HepG2 (cell line): ENCODE data around the gene SLCO4A1. TPM values are rescaled to one million over a fixed set of nuclear protein-coding genes. Genes with fewer than 3 reads are reported as not detected.

Source experiments
- ATAC-seq: fragments of 200-7000 bp; cut with Tn5 transposase; 3 replicates; pipeline ENCODE4 v1.9.1; 2020; ENCODE audit warnings: mild to moderate bottlenecking, moderate library complexity
- BruUV-seq: library from RNA; stranded (reverse); fragments of 400-500 nt; replicated peaks from 2 replicates; lab custom pipeline; 2021; lab: Mats Ljungman, UMichigan
- CTCF ChIA-PET: fragments of 300-600 bp; formaldehyde crosslinking; extraction: SDS; loops from one replicate; lab custom pipeline; 2021; ENCODE audit warnings: low total read pairs, inconsistent platforms, low intra/inter-chr PET ratio; lab: Yijun Ruan, JAX
- POLR2A ChIA-PET: fragments of 350-600 bp; sonication (Branson Sonifier 250); formaldehyde crosslinking; loops from one replicate; lab custom pipeline; 2020; ENCODE audit warnings: antibody characterized with exemption, inconsistent platforms; lab: Yijun Ruan, JAX
- DNase-seq: peaks from one replicate; pipeline ENCODE4 v3.0.0-alpha.2; 2015; ENCODE audit warnings: low spot score
- FAIRE-seq: peaks from 3 replicates; lab custom pipeline; 2011; peaks lifted over from hg19 to GRCh38; lab: Jason Lieb, UNC
- H2AFZ ChIP-seq: one replicate; pipeline ENCODE4 v1.6.1; 2011; ENCODE audit warnings: low read length, inconsistent platforms
- H3K27ac ChIP-seq: fragments of 300-600 bp; 3 replicates; pipeline ENCODE4 v1.8.0; 2011; ENCODE audit warnings: mixed run types, mild to moderate bottlenecking, mixed read lengths, low read length, inconsistent platforms; ENCODE audit not compliant: insufficient read depth; ENCODE audit errors: extremely low read length
- H3K27me3 ChIP-seq, 2 experiments: fragments of 200-600 bp in 1 of 2; 2 replicates in 1 of 2; 3 replicates in 1 of 2; pipeline versions ENCODE4 v1.6.0 to v1.8.0; 2011; ENCODE audit warnings: low read length in 2 of 2, mild to moderate bottlenecking in 2 of 2, moderate library complexity in 2 of 2, inconsistent platforms in 1 of 2; ENCODE audit not compliant: insufficient read depth in 2 of 2, control insufficient read depth in 1 of 2
- H3K36me3 ChIP-seq, 2 experiments: fragments of 200-600 bp in 1 of 2; replicated peaks in 1 of 2; 2 replicates in 1 of 2; 3 replicates in 1 of 2; pipeline versions ENCODE4 v1.5.1 to v1.8.0; 2011; ENCODE audit warnings: low read length in 2 of 2, inconsistent platforms in 1 of 2; ENCODE audit not compliant: insufficient read depth in 2 of 2, control insufficient read depth in 1 of 2
- H3K4me1 ChIP-seq: 2 replicates; pipeline ENCODE4 v1.5.1; 2012; ENCODE audit warnings: low read length, inconsistent platforms; ENCODE audit not compliant: insufficient read depth
- H3K4me2 ChIP-seq: 2 replicates; pipeline ENCODE4 v1.6.0; 2011; ENCODE audit warnings: low read depth, low read length, inconsistent platforms
- H3K4me3 ChIP-seq, 3 experiments: fragments of 200-600 bp in 1 of 3; sonication (generic), shearing (Covaris generic) in 1 of 3; replicated peaks in 1 of 3; 2 replicates each; pipeline ENCODE4 v1.5.1; 2011 to 2016; ENCODE audit warnings: low read length in 3 of 3, inconsistent platforms in 2 of 3, low read depth in 2 of 3, mild to moderate bottlenecking in 2 of 3, control low read depth in 1 of 3, mixed read lengths in 1 of 3; ENCODE audit not compliant: insufficient read depth in 1 of 3
- H3K79me2 ChIP-seq: one replicate; pipeline ENCODE4 v1.6.1; 2011; ENCODE audit warnings: low read length, inconsistent platforms; ENCODE audit not compliant: insufficient read depth
- H3K9ac ChIP-seq: 2 replicates; pipeline ENCODE4 v1.6.0; 2011; ENCODE audit warnings: mild to moderate bottlenecking, low read depth, low read length, inconsistent platforms; ENCODE audit not compliant: insufficient read depth
- H3K9me3 ChIP-seq: 2 replicates; pipeline ENCODE4 v1.5.1; 2012; ENCODE audit warnings: mild to moderate bottlenecking, low read length
- H4K20me1 ChIP-seq: 2 replicates; pipeline ENCODE4 v1.6.0; 2011; ENCODE audit warnings: inconsistent platforms, mild to moderate bottlenecking, low read length, moderate library complexity; ENCODE audit not compliant: insufficient read depth
- ASH2L ChIP-seq: fragments of 300-600, 200-600 bp; sonication (generic); IDR thresholded peaks from 2 replicates; pipeline ENCODE4 v1.7.0; 2017; ENCODE audit warnings: low read depth, mild to moderate bottlenecking, moderate library complexity, mixed read lengths, low read length; ENCODE audit not compliant: insufficient read length
- DZIP1 ChIP-seq: sonication (generic); formaldehyde crosslinking; IDR thresholded peaks from 2 replicates; pipeline ENCODE4 v1.5.0; 2020; ENCODE audit warnings: mild to moderate bottlenecking, missing genetic modification reagents
- JUNB ChIP-seq: sonication (generic); formaldehyde crosslinking; IDR thresholded peaks from 2 replicates; pipeline ENCODE4 v1.8.0; 2022; ENCODE audit warnings: missing genetic modification reagents, mild to moderate bottlenecking, borderline replicate concordance
- MAFG ChIP-seq: sonication (generic); formaldehyde crosslinking; IDR thresholded peaks from 2 replicates; pipeline ENCODE4 v1.5.1; 2020; ENCODE audit warnings: mild to moderate bottlenecking, missing genetic modification reagents
- MBD4 ChIP-seq: IDR thresholded peaks from 2 replicates; pipeline ENCODE4 v1.6.1; 2012; ENCODE audit warnings: low read length, inconsistent platforms, borderline replicate concordance
- NKX3-1 ChIP-seq: sonication (generic); formaldehyde crosslinking; IDR thresholded peaks from 2 replicates; pipeline ENCODE4 v1.5.0; 2020; ENCODE audit warnings: missing genetic modification reagents
- PHF5A ChIP-seq: IDR thresholded peaks from one replicate; pipeline ENCODE4 v1.6.1; 2018; ENCODE audit warnings: low read depth, missing genetic modification reagents; ENCODE audit not compliant: unreplicated experiment
- SALL2 ChIP-seq: sonication (generic); formaldehyde crosslinking; IDR thresholded peaks from 2 replicates; pipeline ENCODE4 v1.8.1; 2023; ENCODE audit warnings: mild to moderate bottlenecking, missing genetic modification reagents, inconsistent platforms
- SRF ChIP-seq: IDR thresholded peaks from 2 replicates; pipeline ENCODE4 v1.6.1; 2011; ENCODE audit warnings: mild to moderate bottlenecking, low read depth, low read length, moderate library complexity
- ZFYVE20 ChIP-seq: sonication (generic); formaldehyde crosslinking; IDR thresholded peaks from 2 replicates; pipeline ENCODE4 v1.8.0; 2023; ENCODE audit warnings: low read depth, mild to moderate bottlenecking, moderate library complexity, missing genetic modification reagents, borderline replicate concordance
- ZHX1 ChIP-seq: sonication (generic); formaldehyde crosslinking; IDR thresholded peaks from 2 replicates; pipeline ENCODE4 v1.8.1; 2022; ENCODE audit warnings: low read depth, mild to moderate bottlenecking, missing genetic modification reagents
- ZNF12 ChIP-seq: sonication (generic); formaldehyde crosslinking; IDR thresholded peaks from 2 replicates; pipeline ENCODE4 v1.5.0; 2020; ENCODE audit warnings: missing genetic modification reagents
- ZNF180 ChIP-seq: sonication (generic); formaldehyde crosslinking; IDR thresholded peaks from 2 replicates; pipeline ENCODE4 v1.4.0; 2020; ENCODE audit warnings: low read depth, missing genetic modification reagents, borderline replicate concordance
- ZNF333 ChIP-seq: sonication (generic); formaldehyde crosslinking; IDR thresholded peaks from 2 replicates; pipeline ENCODE4 v1.4.0; 2020; ENCODE audit warnings: mild to moderate bottlenecking, missing genetic modification reagents, borderline replicate concordance
- ZNF839 ChIP-seq: sonication (generic); formaldehyde crosslinking; IDR thresholded peaks from 2 replicates; pipeline ENCODE4 v1.4.0; 2020; ENCODE audit warnings: missing genetic modification reagents, mild to moderate bottlenecking, borderline replicate concordance
- WGBS: methylation state at CpG from one replicate; pipeline ENCODE4 v1.1.6; 2017; ENCODE audit warnings: low lambda C conversion rate; 5-methylcytosine and 5-hydroxymethylcytosine counted together
- in situ Hi-C: cut with HindIII; loops from 2 replicates; pipeline ENCODE4 v1.10.0; 2017; ENCODE audit warnings: low pct_unique_long_range_greater_than_20kb; ENCODE audit not compliant: extremely low pct_ligation_motif_present
- intact Hi-C: fragments of 100-400 bp; cut with micrococcal nuclease; formaldehyde crosslinking; loops from one replicate; pipeline ENCODE4 v1.10.0; 2022; ENCODE audit not compliant: unreplicated experiment
- polyA plus RNA-seq, 8 experiments: library from polyadenylated mRNA; depleted of rRNA in 3 of 8; stranded (reverse) in 7 of 8; unstranded in 1 of 8; fragments of >200 nt; fragmentation: Illumina TruSeq in 4 of 8; extraction: Trizol in 4 of 8; gene quantifications; 2 replicates each; pipeline versions ENCODE4 v1.2.1 to v1.2.3, GENCODE V29; 2011 to 2016; ENCODE audit warnings: low read depth in 4 of 8, missing spikeins in 1 of 8, mixed read lengths in 1 of 8; ENCODE audit not compliant: insufficient read depth in 1 of 8
- total RNA-seq, 5 experiments: library from RNA; depleted of rRNA; stranded (reverse); fragments of >200 nt; fragmentation: Illumina TruSeq; extraction: Trizol; gene quantifications; 2 replicates each; pipeline ENCODE4 v1.2.3, GENCODE V29; 2016; ENCODE audit warnings: low read depth in 1 of 5

SLCO4A1 gene
- total and polyA plus RNA-seq, 2 of the 13 experiments (the other 11 are each of a cell fraction or from before 2014, with no cell fraction given), result 55.5 to 112 TPM

DNA sequence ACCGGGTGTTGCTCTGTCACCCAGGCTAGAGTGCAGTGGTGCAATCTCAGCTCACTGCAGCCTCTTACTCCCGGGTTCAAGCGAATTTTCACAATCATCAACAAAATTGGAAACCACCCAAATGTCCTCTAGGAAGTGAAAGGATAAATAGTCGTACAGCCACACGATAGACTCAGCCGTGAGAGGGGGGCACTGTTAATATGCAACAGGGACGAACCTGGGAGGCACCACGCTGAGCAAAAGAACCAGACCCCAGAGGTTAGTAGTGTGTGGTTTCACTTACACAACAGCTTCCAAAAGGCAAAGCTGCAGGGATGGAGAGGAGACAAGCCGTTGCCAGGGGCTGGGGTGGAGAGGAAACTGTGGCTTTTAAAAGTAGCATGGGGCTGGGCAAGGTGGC is 36.2 kb downstream of the SLCO4A1 start:
- FAIRE-seq (no peak), DNase-seq (no peak), ATAC-seq (no peak)
- H3K4me1 ChIP-seq, result no peaks in the 10 kb centered on the region
- no TSS peak for BruUV-seq
- no peaks in the 10 kb centered on the region for H4K20me1 ChIP-seq
- H3K9ac ChIP-seq, result no peak overlapping the region
- in situ Hi-C loops, result no loop called here
- no peak for TF ChIP-seq SRF
- no peak for TF ChIP-seq MBD4
- TF ChIP-seq ZNF180 (CRISPR knock-in tag), result no peak
- TF ChIP-seq ZFYVE20, result no peak
- TF ChIP-seq DZIP1 (CRISPR knock-in tag), result no peak
- TF ChIP-seq ZNF839 (CRISPR knock-in tag), result no peak
- TF ChIP-seq JUNB (CRISPR knock-in tag), result no peak
- no peak for TF ChIP-seq PHF5A (CRISPR knock-in tag)
- TF ChIP-seq ZNF333 (CRISPR knock-in tag), result no peak
- TF ChIP-seq SALL2 (CRISPR knock-in tag), result no peak
- no peak for TF ChIP-seq ASH2L
- TF ChIP-seq NKX3-1, result no peak
- TF ChIP-seq ZHX1 (CRISPR knock-in tag), result no peak
- TF ChIP-seq MAFG, result no peak
- no peak for TF ChIP-seq ZNF12 (CRISPR knock-in tag)
- H2AFZ ChIP-seq, result no peak overlapping the region
- ChIA-PET POLR2A (interaction anchor here (0.8 kb wide), 1 partner anchor 116 kb away, joined by 3 read pairs; no protein-coding TSS in a partner anchor), CTCF (no interaction called here)
- peaks cover 14% of the 10 kb centered on the region for H3K9me3 ChIP-seq
- H3K36me3 ChIP-seq, result no peaks in the 10 kb centered on the region
- H3K4me3 ChIP-seq, result no peak overlapping the region
- H3K4me2 ChIP-seq, result no peak overlapping the region
- WGBS, result 3% methylated on average over 9 of the region's 9 CpGs
- H3K27ac ChIP-seq, result no peak overlapping the region
- H3K79me2 ChIP-seq, result no peaks in the 10 kb centered on the region
- peaks cover 13 to 78% of the 10 kb centered on the region in 2 experiments; a peak in 4 of 5 replicates for H3K27me3 ChIP-seq
- intact Hi-C loops, result no loop called here
